Stimulated activated naive CD8-positive, alpha-beta T cell treated with anti-CD3 and anti-CD28 coated beads, Interleukin-15, amount 100 ng/mL, for 72 hours (primary cell): ENCODE data around the gene CD22.

Experiments used
- ATAC-seq: fragments of 150-1000 bp; cut with Tn5 transposase; 2 replicates; pipeline ENCODE4 v1.10.0; 2021; ENCODE audit warnings: mild to moderate bottlenecking, moderate library complexity
- DNase-seq, 2 donors: peaks; one replicate each; pipeline ENCODE4 v3.0.0; 2021 to 2022
- H3K27ac Mint-ChIP-seq, 2 donors: one replicate each; pipeline ENCODE4 v1.8.0; 2022; ENCODE audit warnings: mild to moderate bottlenecking in 2 of 2, mixed read lengths in 2 of 2, moderate library complexity in 2 of 2
- H3K27me3 Mint-ChIP-seq: one replicate; pipeline ENCODE4 v1.8.0; 2022; ENCODE audit warnings: mixed read lengths
- H3K4me1 Mint-ChIP-seq: one replicate; pipeline ENCODE4 v1.8.0; 2022; ENCODE audit warnings: mild to moderate bottlenecking, mixed read lengths
- H3K4me3 Mint-ChIP-seq, 2 donors: one replicate each; pipeline ENCODE4 v1.8.0; 2022; ENCODE audit warnings: mild to moderate bottlenecking in 2 of 2, mixed read lengths in 2 of 2, moderate library complexity in 1 of 2
- H3K9me3 Mint-ChIP-seq, 2 donors: one replicate each; pipeline ENCODE4 v1.8.0; 2022; ENCODE audit warnings: mixed read lengths in 2 of 2

The CD22 gene

DNA sequence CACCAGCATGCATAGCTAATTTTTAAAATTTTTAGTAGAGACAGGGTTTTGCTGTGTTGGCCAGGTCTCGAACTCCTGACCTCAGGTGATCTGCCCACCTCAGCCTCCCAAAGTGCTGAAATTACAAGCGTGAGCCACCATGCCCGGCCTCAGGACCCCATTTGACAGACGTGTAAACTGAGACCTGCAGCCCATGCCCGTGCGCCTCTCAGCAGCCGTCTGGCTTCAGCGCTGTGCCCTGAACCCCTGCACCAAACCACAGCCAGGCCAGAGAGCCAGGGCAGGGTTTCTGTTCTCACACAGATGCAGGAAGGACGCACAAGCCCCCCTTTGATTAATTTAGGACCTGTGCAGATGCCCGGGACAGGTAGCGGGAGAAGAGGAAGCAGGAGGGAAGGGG, 11.4 kb downstream of the CD22 start:
- H3K4me3 Mint-ChIP-seq: no peak overlapping the region

DNA sequence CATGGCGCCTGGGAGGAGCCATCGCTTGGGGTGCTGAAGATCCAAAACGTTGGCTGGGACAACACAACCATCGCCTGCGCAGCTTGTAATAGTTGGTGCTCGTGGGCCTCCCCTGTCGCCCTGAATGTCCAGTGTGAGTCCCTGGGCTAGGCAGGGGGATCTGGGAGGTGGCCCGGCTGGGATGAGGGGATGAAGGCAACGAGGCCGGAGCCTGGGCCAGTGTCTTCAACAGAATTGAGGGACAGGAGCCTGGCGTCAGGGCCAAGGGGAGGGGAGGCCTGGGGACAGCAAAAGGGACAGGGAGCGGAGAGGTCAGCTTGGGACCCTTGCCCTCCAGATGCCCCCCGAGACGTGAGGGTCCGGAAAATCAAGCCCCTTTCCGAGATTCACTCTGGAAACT, 12.0 kb downstream of the CD22 start:
- no peaks in the 10 kb centered on the region for H3K9me3 Mint-ChIP-seq
- peaks cover 7% of the 10 kb centered on the region for H3K27me3 Mint-ChIP-seq
- no peak for ATAC-seq
- peaks cover 8% of the 10 kb centered on the region for H3K4me1 Mint-ChIP-seq
- H3K4me3 Mint-ChIP-seq: no peak overlapping the region
- DNase-seq: no peak
- peak overlapping the region in 1 of 2 donors; percentile 56 for H3K27ac Mint-ChIP-seq

More for the DNA sequence above, 11.4 kb downstream of the CD22 start:
- DNase-seq: no peak
- Mint-ChIP-seq H3K27me3 (peaks cover 7% of the 10 kb centered on the region), H3K9me3 (no peaks in the 10 kb centered on the region), H3K27ac (no peak overlapping the region), H3K4me1 (peaks cover 2% of the 10 kb centered on the region)
- no peak for ATAC-seq

DNA sequence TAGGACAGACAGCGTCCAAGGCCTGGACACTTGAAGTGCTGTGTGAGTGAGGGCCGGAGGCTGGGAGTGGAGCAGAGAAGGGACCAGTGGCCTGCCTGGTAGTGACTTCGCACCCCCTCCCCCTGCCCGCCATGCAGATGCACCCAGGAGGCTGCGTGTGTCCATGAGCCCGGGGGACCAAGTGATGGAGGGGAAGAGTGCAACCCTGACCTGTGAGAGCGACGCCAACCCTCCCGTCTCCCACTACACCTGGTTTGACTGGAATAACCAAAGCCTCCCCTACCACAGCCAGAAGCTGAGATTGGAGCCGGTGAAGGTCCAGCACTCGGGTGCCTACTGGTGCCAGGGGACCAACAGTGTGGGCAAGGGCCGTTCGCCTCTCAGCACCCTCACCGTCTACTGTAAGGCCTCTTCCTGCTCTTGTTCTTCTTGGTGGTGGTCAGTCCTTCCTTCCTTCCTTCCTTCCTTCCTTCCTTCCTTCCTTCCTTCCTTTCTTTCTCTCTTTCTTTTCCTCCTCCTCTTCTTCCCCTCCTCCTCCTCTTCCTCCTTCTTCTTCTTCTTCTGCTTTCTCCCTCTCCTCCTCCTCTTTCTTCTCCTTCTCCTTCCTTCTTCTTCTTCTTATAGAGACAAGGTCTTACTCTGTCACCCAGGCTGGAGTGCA, 12.7 kb downstream of the CD22 start:
- Mint-ChIP-seq H3K4me1 (peaks cover 15% of the 10 kb centered on the region), H3K27me3 (peaks cover 7% of the 10 kb centered on the region), H3K4me3 (no peak overlapping the region), H3K27ac (peak overlapping the region in 1 of 2 donors; percentile 13), H3K9me3 (no peaks in the 10 kb centered on the region)
- ATAC-seq (no peak), DNase-seq (no peak)

DNA sequence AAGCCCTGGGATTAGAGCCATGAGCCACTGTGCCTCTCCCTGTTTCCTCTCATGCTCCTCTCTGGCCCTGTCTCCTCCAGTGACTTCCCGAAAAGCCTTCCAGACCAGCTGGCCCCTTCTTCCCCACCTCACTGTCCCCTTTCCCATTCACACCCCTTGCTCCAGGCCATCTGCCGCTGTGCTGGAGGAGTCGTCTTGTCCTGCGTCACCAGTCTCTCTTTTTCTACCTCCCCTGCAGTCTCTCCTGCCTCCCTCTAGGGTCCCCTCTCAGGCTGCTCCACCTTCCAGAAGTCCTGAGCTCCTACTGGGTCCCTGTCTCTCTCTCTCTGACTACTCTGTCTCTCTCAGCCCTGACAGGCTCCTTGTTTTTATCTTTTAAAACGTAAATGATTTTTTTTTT, 13.4 kb downstream of the CD22 start:
- no peak for ATAC-seq
- H3K27me3 Mint-ChIP-seq: peaks cover 7% of the 10 kb centered on the region
- no peak for DNase-seq
- peaks cover 22% of the 10 kb centered on the region for H3K4me1 Mint-ChIP-seq
- H3K4me3 Mint-ChIP-seq: no peak overlapping the region
- peak overlapping the region in 1 of 2 donors; percentile 49 for H3K27ac Mint-ChIP-seq
- H3K9me3 Mint-ChIP-seq: no peaks in the 10 kb centered on the region

DNA sequence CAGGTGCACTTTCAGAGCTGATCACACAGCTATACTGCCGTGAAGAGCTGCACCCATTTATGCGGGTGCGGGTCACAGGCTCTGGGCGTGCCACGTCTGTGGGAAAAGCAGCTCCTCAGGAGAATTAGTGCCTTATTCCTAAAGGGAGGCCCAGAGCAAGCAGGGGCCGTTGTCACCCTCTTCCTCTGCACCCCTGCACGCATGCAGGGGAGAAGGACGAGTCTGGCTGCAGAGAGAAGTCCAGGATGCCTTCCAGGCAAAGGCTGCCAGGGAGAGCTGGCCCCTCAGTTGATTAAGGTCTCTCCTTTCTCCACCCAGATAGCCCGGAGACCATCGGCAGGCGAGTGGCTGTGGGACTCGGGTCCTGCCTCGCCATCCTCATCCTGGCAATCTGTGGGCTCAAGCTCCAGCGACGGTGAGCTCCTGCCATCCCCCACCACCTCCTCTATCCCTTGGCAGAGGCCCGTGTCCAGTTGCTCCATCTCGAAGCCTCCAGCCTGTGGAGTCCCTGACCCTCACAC, 15.6 kb downstream of the CD22 start:
- peak in 1 of 2 donors; percentile 8 for DNase-seq
- no peak for ATAC-seq
- H3K27me3 Mint-ChIP-seq: peaks cover 11% of the 10 kb centered on the region
- H3K4me3 Mint-ChIP-seq: no peak overlapping the region
- H3K9me3 Mint-ChIP-seq: no peaks in the 10 kb centered on the region
- H3K27ac Mint-ChIP-seq: no peak overlapping the region
- H3K4me1 Mint-ChIP-seq: peaks cover 43% of the 10 kb centered on the region

DNA sequence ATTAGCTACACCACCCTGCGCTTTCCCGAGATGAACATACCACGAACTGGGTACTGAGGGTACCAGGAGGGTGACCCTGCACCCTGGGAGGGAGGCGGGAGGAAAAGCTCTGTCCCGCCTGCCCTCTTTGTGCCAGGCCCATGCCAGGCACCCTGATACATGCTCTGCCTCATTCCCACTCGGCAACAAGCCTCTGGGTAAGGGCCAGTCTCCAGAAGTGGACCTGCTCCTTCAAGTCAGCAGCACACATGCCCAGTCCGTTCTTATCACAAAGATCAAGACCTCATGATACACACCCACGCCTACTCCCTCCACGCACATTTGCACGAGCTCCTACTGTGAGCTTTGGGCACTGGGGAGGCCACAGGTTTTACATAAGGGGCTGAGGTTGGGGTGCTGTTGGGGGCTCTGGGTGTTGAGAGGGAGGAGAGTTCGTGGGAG, 16.7 kb downstream of the CD22 start:
- H3K4me3 Mint-ChIP-seq: peak overlapping the region; percentile 74 to 80

DNA sequence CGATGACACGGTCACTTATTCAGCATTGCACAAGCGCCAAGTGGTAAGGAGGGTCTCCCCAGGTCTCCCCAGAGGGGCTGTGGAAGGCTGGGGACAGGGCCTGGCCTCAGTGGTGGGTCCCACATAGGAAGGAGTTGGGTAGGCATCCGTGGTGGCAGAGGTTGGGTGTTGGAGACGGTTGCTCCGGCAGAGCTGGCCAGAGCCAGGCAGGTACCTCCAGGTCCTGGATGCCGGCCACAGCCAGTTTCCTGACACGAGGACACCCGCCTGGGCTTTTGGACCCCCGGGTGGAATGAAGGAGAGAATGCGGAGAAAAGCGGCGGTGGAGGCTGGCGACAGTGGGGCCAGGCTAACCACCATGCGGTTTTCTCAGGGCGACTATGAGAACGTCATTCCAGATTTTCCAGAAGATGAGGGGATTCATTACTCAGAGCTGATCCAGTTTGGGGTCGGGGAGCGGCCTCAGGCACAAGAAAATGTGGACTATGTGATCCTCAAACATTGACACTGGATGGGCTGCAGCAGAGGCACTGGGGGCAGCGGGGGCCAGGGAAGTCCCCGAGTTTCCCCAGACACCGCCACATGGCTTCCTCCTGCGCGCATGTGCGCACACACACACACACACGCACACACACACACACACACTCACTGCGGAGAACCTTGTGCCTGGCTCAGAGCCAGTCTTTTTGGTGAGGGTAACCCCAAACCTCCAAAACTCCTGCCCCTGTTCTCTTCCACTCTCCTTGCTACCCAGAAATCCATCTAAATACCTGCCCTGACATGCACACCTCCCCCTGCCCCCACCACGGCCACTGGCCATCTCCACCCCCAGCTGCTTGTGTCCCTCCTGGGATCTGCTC, 17.4 kb downstream of the CD22 start:
- H3K27me3 Mint-ChIP-seq: peaks cover 26% of the 10 kb centered on the region
- peak overlapping the region; percentile 74 to 80 for H3K4me3 Mint-ChIP-seq
- H3K27ac Mint-ChIP-seq: peak overlapping the region; percentile 96
- no peaks in the 10 kb centered on the region for H3K9me3 Mint-ChIP-seq
- ATAC-seq: peak; percentile 61
- peak; percentile 74 to 89 for DNase-seq
- peaks cover 55% of the 10 kb centered on the region for H3K4me1 Mint-ChIP-seq

More for the DNA sequence above, 16.7 kb downstream of the CD22 start:
- DNase-seq: peak in 1 of 2 donors; percentile 8
- no peak for ATAC-seq
- H3K4me1 Mint-ChIP-seq: peaks cover 50% of the 10 kb centered on the region
- no peaks in the 10 kb centered on the region for H3K9me3 Mint-ChIP-seq
- H3K27ac Mint-ChIP-seq: peak overlapping the region in 1 of 2 donors; percentile 96
- H3K27me3 Mint-ChIP-seq: peaks cover 19% of the 10 kb centered on the region

DNA sequence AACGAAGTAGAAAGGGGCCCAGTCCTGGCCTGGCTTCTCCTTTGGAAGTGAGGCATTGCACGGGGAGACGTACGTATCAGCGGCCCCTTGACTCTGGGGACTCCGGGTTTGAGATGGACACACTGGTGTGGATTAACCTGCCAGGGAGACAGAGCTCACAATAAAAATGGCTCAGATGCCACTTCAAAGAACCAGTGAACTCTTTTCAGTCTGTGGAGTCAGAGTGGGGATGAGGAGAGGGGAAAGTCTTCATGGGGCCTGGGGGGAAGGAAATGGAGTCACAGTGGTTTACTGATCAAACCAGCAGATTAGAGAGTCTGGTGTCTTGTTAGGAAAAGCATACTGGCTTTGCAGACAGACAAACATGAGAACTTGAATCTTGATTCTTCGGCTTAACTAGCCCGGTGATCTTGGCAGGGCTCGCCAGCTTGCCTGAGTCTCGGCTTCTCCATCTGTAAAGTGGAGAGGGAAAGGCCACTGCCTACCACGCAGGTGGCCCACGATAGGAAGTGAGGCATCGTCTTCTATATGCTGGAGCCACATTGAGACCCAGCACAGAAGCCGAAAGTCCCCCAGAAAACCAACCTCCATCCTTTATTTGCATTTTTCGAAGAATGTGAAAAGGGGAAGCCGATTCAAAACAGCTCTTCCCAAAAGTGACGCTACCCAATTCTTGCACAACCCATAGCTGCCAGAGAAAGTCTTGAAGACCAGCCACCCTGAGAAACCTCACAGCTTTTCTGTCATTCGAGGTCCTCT, 18.4 kb downstream of the CD22 start, which contains the start of gene FFAR1:
TSS of gene FFAR1 (plus strand) at position 732 of the 759 bp plus-strand sequence. CDS start 3,650 bp downstream, outside the sequence.
- Mint-ChIP-seq H3K27me3 (peaks cover 26% of the 10 kb centered on the region), H3K27ac (peak within 1 kb of the TSS; percentile 96)

DNA sequence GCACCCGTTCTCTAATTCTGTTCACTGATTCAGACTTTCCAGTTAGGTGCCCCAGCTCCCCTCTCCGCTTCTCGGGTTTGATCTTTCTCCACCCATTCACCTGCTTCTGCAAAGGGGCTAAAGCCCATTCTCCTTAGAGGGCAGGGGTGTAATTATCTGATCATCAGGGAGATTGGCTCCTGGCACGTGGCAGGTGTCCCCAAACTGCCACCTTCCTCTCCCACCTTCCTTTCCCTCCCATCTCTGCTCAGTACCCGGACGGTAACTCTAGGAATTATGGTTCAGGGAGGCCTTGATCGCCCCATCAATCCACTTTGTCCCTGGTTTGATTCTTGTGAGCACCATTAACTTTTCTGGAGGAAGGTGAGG, 18.9 kb downstream of the CD22 start:
- Mint-ChIP-seq H3K27ac (peak overlapping the region in 1 of 2 donors; percentile 96), H3K27me3 (peaks cover 24% of the 10 kb centered on the region), H3K4me3 (peak overlapping the region; percentile 74 to 80), H3K9me3 (no peaks in the 10 kb centered on the region), H3K4me1 (peaks cover 61% of the 10 kb centered on the region)
- DNase-seq (no peak), ATAC-seq (no peak)

More for the DNA sequence above, 18.4 kb downstream of the CD22 start, which contains the start of gene FFAR1:
- peaks cover 56% of the 10 kb centered on the region for H3K4me1 Mint-ChIP-seq
- H3K4me3 Mint-ChIP-seq: peak within 1 kb of the TSS; percentile 74 to 80
- ATAC-seq (peak; percentile 82), DNase-seq (peak; percentile 57 to 84)
- H3K9me3 Mint-ChIP-seq: no peaks in the 10 kb centered on the region

DNA sequence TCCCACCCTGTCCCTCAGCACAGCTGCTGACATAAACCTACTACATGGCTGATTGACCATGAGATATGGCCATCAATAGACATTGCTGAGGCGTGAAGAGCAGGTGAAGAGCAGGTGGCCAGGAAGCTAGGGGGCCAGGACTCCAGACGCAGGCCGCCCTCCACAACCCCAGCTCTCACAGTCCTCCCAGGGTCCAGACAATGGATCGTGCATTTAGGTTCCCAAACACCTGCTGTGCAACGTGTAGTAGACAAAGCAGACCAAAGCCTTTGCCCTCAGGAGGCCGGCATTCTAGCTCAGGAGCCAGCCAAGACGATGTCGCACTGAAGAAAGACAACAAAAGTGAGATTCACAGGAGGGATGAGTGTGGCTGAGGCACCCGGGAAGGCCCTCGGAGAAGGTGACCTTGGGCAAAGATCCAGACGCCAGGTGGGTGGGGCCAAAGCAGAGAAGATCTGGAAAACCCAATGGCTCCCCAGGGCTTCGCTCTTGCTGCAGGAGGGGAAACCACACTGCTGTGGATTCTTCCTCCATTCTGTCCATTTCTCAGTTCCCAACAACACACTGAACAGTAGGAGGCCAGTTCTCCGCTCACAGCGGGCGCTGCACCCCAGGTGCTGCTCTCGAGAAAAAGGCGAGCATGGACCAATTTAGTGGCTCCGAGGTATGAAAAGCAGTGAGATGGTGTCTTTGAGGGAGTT, 20.1 kb downstream of the CD22 start:
- DNase-seq: peak in 1 of 2 donors; percentile 9
- no peak for ATAC-seq
- H3K9me3 Mint-ChIP-seq: no peaks in the 10 kb centered on the region
- peak overlapping the region in 1 of 2 donors; percentile 77 for H3K27ac Mint-ChIP-seq
- H3K27me3 Mint-ChIP-seq: peaks cover 24% of the 10 kb centered on the region
- H3K4me1 Mint-ChIP-seq: peaks cover 63% of the 10 kb centered on the region
- no peak overlapping the region for H3K4me3 Mint-ChIP-seq

DNA sequence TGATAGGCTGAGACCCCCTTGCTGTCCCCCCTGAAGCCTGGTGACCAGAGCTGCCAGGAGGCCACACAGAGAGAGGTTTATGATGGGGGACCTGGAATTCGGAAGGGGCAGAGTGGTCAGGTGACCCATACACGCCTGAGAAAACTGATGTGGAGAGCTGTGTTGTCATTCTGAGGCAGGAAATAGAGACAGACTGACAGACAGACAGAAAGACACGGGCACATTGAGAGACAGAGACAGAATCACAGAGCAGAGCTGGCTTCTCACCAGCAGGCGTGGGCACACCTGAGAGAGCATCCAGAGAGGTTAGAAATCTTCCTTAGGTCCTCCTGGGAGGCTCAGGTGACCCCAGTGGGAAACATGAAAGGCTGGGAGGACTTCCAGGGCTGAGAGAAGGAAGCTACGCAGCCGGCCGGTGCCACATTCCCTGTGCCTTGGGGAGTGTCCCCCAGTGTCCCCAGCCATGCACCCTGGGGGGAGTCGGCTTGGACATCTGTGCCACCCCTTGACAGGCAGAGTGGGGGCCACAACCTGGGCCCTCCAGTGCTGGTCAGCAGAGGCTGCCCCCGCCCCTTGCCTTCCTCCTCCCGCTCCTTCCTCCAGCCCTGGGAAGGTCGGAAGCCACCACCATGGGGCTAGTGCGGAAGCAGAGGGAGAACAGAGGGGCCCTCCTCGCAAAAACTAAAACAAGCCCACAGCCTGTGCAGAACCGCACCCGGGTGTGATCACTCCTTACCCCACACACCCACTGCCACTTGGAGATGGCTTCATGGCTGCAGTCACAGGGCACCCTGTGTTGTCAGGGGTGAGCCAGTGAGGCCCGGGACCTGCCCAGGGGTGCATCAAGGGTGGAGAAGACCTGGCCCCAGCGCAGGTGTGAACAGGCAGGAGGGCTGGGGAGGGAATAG, 20.9 kb downstream of the CD22 start:
- Mint-ChIP-seq H3K4me1 (peaks cover 63% of the 10 kb centered on the region), H3K27ac (peak overlapping the region in 1 of 2 donors; percentile 77), H3K9me3 (no peaks in the 10 kb centered on the region), H3K4me3 (no peak overlapping the region), H3K27me3 (peaks cover 24% of the 10 kb centered on the region)
- DNase-seq (peak in 1 of 2 donors; percentile 13), ATAC-seq (no peak)

DNA sequence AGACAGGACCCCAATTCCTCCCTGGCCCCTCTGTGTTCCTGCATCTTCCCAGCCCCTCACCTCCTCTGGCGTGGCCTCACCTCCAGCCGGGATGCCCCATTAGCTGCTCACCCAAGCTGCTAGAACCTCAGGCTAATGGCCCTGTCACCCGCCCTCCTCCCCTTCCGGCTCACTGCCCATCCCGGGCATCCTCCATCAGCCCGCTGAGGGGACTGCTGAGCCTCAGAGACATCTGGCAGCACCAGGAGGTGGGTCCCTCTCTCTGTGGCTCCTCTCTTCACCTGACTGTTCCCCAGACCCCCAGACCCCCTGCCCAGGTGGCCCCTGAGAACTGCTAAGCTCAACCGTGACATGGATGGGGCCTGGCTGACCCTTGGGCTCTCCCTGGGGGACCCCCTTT, 21.6 kb downstream of the CD22 start:
- Mint-ChIP-seq H3K9me3 (no peaks in the 10 kb centered on the region), H3K27me3 (peaks cover 24% of the 10 kb centered on the region), H3K4me3 (no peak overlapping the region), H3K4me1 (peaks cover 59% of the 10 kb centered on the region), H3K27ac (no peak overlapping the region)
- ATAC-seq: no peak
- DNase-seq: peak in 1 of 2 donors; percentile 9

DNA sequence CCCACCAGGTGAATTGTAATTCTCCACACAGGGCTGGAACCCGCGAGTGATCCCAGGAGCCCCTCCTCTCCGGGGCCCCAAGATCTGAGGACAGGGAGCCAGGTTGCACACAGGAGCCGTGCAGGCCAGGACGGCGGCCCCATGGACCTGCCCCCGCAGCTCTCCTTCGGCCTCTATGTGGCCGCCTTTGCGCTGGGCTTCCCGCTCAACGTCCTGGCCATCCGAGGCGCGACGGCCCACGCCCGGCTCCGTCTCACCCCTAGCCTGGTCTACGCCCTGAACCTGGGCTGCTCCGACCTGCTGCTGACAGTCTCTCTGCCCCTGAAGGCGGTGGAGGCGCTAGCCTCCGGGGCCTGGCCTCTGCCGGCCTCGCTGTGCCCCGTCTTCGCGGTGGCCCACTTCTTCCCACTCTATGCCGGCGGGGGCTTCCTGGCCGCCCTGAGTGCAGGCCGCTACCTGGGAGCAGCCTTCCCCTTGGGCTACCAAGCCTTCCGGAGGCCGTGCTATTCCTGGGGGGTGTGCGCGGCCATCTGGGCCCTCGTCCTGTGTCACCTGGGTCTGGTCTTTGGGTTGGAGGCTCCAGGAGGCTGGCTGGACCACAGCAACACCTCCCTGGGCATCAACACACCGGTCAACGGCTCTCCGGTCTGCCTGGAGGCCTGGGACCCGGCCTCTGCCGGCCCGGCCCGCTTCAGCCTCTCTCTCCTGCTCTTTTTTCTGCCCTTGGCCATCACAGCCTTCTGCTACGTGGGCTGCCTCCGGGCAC, 22.6 kb downstream of the CD22 start:
- H3K4me1 Mint-ChIP-seq: peaks cover 49% of the 10 kb centered on the region
- H3K9me3 Mint-ChIP-seq: no peaks in the 10 kb centered on the region
- H3K27me3 Mint-ChIP-seq: peaks cover 34% of the 10 kb centered on the region
- DNase-seq (peak in 1 of 2 donors; percentile 9), ATAC-seq (no peak)
- no peak overlapping the region for H3K4me3 Mint-ChIP-seq
- H3K27ac Mint-ChIP-seq: peak overlapping the region in 1 of 2 donors; percentile 78
